ENCODE measurements around the gene FAM163B.

Gene FAM163B

GRCh38 chr9:133538851-133539833, 70.0 kb downstream of the FAM163B start:
- peak; percentile 42 for DNase-seq

DNA sequence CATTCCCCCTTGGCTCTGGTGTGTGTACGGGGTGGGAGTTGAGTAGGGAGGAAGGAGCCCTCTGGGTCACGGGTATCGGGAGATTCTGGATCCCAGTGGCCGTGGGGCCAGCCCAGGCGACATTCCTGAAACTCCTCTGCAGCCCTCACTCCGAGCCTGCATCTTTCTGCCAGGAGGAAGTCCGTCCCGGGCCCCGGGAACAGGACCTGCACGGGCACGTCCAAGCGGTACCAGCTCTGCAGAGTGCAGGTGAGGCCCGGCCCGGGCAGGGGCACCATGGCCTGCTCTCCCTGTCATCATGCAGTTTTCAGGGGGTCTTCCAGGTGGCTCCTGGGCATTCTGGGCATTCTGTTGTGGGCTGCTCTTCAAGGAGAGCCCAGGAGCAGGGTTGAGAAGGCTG, 71.0 kb downstream of the FAM163B start:
- DNase-seq: no peak

GRCh38 chr9:133537257-133537656, 71.9 kb downstream of the FAM163B start:
- no peak for DNase-seq

DNA sequence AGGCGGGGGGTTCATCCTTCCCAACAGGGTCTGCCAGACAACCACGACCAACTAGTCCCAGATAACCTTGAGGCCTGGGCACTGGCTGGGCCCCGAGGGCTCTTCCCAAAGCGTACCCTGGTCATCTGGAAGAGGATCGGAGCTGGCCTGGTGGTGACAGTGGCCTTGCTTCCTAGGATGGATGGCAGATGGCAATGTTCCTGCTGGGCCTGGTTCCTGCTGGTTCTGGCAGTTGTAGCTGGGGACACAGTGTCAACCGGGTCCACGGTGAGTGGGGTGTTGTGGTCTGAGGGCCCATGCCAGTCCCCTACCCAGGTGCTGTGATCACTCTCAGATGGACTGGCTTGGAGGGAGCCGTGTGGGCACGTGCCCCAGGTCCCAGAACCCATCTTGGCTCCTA, 72.7 kb downstream of the FAM163B start:
- no peak for DNase-seq

DNA sequence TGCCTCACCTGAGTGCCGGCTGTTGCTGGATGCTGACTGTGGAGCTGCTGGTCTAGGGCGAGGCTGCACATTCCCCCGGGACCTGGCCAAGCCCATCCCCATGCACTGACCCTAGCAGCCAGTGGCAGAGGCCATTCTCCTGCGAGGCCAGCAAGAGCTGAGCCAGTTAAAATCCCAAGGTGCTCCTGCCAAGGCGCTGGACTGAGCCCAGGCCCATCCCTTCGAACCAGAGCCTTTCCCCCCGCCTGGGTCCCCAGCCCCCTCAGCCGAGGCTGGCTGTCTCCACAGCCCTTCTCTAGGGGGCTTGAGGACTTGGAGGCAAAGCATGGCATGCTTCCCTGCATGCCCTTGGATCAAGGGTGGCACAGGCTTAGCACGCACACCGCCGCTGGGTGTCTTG, 73.1 kb downstream of the FAM163B start:
- DNase-seq: no peak

GRCh38 chr9:133535306-133535877, 73.8 kb downstream of the FAM163B start:
- no peak for DNase-seq

GRCh38 chr9:133534346-133535291, 74.6 kb downstream of the FAM163B start, which contains the start of gene ADAMTSL2:
Gene ADAMTSL2, plus strand, starts transcription at chr9:133534704. Its CDS starts 2,009 bp downstream, at chr9:133536713.
- peak; percentile 63 for DNase-seq

DNA sequence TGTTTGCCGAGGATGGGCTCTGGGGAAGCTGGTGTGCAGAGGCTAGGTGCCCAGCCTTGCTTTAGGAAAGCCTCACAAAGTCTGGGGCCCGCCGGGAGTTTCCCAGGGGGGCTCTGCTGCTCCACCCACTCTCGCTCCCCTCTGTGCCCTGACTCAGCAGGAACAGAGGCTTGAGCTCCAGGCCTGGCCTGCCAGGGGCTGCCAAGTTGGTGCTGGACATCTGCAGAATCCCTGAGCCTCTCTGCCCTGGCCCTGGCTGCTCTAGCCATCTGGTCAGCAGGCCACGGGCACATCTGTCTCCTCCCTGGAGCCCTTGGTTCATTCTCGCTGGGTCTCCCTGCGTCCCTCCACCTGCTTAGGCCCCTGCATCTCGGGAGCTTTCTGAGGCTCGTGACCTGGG, 75.3 kb downstream of the FAM163B start:
- DNase-seq: no peak

DNA sequence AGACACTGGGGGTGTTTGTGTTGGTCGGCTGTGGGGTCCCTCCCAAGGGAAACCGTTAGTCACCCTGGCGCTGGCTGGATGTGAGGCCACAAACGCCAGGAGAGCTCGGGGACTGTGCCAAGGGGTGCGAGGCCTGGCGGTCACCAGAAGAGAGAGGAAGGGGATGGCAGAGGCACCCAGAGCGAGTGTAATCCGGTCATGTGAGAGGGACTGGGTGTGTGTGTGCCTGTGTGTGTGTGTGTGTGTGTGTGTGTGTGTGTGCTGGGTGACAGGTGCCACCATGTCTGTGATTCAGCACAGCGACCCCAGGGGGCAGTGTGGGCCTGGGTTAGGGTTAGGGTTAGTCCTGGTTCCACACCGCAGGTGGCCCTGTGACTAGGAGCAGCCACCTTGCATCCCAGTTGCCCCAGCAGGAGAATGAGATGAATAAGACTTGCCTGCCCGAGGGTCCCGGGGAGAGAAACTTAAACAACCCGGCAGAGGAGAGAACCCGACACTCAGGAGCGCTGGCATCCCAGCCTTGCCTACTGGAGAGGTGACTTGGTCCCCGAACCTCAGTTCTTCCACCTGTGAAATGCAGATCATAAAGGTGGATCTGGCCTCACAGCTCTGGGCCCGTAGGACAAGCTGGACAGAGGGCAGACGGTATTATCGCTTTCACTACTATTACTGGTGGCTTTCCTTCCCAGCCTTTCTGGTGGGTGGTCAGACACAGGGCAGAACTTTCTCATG, 76.1 kb downstream of the FAM163B start:
- peak; percentile 83 for DNase-seq

DNA sequence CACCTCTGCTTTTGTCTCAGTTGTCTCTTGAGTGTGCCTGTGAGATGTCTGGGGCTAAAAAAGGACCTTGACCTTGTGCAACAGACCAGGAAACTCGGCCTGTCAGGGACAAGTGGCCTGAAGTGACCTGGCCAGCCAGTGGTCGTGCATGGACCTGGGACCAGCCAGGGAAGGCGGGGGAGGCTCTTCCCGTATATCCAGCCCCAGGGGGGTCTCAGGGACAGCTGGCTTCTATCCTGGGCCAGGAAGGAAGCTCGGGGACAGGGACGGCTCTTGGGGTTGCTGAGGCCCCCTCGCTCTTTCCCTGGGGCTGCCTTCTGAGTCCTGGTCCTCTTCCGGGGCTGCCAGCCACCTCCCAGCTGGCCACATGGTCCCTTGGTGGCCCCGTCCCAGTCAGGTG, 77.9 kb downstream of the FAM163B start:
- DNase-seq: no peak

GRCh38 chr9:133529874-133530273, 79.3 kb downstream of the FAM163B start:
- no peak for DNase-seq

GRCh38 chr9:133529457-133529856, 79.7 kb downstream of the FAM163B start:
- DNase-seq: no peak

- no peak for DNase-seq
These were observed 80.3 kb downstream of the FAM163B start for GRCh38 chr9:133528876-133529241.

DNA sequence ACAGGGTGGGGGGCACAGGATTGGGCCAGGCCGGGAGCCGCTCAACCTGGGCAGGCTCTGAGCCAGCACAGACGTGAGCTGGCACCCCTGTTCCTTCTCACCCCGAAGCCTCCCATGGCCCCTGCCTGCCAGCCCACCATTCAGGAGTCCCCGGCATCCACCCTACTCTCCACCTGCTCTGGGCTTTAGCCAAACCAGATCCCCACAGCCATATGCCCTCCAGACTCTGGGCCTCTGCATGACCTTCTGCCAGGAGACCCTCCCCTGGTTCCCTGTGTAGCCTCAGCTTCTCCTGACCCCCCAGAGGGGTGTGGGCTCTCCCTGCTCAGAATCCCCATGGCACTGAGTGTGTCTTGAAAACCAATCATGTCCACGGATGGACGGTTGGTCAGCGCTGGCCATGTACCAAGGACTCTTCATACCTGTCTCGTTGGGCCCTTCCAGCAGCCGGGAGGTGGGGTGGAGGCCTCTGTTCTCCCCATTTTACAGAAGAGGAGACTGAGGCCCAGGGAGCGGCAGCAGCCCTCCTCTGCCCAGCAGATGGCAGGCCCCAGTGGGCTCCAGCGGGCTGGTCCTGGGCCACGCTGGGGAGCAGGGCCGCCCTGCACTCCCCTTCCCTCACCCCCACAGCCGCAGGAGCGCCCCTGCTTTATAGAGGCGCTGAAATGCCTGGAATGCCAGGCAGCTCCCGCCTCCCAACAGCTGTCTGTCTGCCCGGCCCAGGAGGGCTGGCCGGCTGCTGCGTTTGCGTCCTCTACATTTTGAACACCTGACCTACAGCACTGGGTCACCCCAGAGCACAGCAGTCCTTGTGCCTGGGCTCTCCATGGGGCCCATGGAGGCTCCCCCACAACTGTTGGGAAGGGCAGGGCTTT, 81.0 kb downstream of the FAM163B start:
- DNase-seq: no peak

DNA sequence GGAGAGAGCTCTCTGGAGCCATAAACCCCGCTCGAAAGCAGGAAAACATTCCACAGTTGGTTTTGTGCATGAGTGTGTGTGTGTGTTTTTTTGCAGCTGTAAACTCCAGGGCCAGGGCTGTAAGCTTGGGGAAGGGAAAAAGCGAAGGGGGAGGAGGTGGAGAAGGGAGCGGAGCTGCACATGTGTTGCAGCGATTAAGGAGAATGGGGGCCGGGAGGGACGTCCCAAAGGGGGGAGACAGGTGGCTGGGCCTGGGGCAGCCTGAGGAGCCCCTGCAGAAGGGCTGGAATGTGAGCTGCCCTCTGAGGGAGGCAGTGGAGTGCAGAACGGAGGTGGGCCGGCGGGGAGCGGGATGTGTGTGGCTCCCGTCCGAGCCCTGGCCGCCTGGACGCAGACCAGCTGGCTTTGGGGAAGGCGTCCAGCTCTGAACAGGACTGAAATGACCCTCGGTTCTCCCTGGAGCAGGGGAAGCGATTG, 81.7 kb downstream of the FAM163B start:
- no peak for DNase-seq
